ENCODE data around the gene SLC6A2.

DNA sequence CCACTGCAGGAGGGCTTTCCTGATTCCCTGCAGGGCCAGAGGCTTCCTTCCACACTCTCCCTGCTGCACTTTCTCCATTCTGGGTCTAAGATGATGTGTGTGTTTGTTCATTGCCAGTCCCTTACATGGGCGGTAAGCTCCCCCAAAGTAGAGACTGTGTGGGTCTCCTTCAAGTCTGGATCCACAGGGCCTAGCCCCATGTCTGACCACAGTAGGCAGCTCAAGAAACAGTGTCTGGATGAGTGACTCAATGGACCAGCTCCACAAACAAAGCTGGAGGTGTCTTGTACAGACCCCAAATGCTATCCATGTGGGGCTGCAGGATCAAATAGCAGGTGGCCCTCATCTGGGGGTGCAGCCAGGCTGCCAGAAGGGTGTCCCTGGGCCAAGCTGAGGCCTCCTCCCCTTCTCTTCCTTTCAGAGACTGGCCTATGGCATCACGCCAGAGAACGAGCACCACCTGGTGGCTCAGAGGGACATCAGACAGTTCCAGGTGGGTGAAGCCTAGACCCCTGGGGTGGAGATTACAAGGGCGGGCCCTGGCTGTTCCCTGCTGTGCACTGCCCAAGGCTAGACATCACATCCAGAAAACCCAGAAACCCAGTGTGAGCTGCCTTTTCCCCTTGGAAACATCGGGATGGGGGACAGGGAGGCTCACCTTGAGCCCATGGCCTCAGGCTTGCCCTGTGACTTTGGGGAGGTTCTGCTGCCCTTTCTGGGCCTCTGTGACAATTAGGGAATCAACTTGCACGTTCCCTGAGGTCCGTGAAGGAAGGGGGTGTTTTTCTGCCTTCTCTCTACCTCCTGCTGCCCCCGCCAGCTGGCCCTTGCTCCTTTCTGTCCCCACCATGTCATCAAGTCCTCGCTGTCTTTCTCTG is 45.9 kb downstream of the SLC6A2 start:
- TF ChIP-seq POLR2AphosphoS5 (IDR thresholded peaks at IDR 0.05; ENCODE audit: insufficient read depth in 1 of 2, low read depth in 1 of 2) (no peak), POLR2A (IDR thresholded peaks at IDR 0.05) (no peak)
- TF ChIP-seq, protein P1, sequence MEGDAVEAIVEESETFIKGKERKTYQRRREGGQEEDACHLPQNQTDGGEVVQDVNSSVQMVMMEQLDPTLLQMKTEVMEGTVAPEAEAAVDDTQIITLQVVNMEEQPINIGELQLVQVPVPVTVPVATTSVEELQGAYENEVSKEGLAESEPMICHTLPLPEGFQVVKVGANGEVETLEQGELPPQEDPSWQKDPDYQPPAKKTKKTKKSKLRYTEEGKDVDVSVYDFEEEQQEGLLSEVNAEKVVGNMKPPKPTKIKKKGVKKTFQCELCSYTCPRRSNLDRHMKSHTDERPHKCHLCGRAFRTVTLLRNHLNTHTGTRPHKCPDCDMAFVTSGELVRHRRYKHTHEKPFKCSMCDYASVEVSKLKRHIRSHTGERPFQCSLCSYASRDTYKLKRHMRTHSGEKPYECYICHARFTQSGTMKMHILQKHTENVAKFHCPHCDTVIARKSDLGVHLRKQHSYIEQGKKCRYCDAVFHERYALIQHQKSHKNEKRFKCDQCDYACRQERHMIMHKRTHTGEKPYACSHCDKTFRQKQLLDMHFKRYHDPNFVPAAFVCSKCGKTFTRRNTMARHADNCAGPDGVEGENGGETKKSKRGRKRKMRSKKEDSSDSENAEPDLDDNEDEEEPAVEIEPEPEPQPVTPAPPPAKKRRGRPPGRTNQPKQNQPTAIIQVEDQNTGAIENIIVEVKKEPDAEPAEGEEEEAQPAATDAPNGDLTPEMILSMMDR (IDR thresholded peaks at IDR 0.05), result peak; percentile 46 to 61 (median 49)

All from vagina (tissue), 2 donors.